DND-41 (cell line): ENCODE measurements around the gene NME7.

Experiments used
- ATAC-seq: fragments of 200-7000 bp; cut with Tn5 transposase; 3 replicates; pipeline ENCODE4 v1.9.1; 2021; ENCODE audit warnings: low read depth; ENCODE audit not compliant: insufficient read depth
- DNase-seq: peaks from one replicate; pipeline ENCODE4 v3.0.0-alpha.2; 2020
- H2AFZ ChIP-seq: 2 replicates; pipeline ENCODE4 v1.6.0; 2012; ENCODE audit warnings: low read depth, low read length
- H3K27ac ChIP-seq: 2 replicates; pipeline ENCODE4 v1.5.1; 2012; ENCODE audit warnings: low read length, inconsistent platforms
- H3K27me3 ChIP-seq: fragments of 200-600 bp; sonication (generic); 2 replicates; pipeline ENCODE4 v1.6.0; 2012; ENCODE audit warnings: low read length, mild to moderate bottlenecking, inconsistent platforms; ENCODE audit not compliant: insufficient read depth, poor library complexity
- H3K36me3 ChIP-seq: 2 replicates; pipeline ENCODE4 v1.5.1; 2012; ENCODE audit warnings: low read length, inconsistent platforms; ENCODE audit not compliant: insufficient read depth
- H3K4me1 ChIP-seq: 2 replicates; pipeline ENCODE4 v1.5.1; 2012; ENCODE audit warnings: mild to moderate bottlenecking, low read length; ENCODE audit not compliant: insufficient read depth
- H3K4me2 ChIP-seq: 2 replicates; pipeline ENCODE4 v1.6.0; 2012; ENCODE audit warnings: mild to moderate bottlenecking, moderate library complexity, low read length, inconsistent platforms; ENCODE audit not compliant: insufficient read depth
- H3K4me3 ChIP-seq, 2 experiments: fragments of 200-600 bp in 1 of 2; shearing (Covaris generic) in 1 of 2; 2 replicates each; pipeline ENCODE4 v1.5.1; 2012 to 2016; ENCODE audit warnings: inconsistent platforms in 2 of 2, low read length in 2 of 2, mild to moderate bottlenecking in 2 of 2, low read depth in 1 of 2, moderate library complexity in 1 of 2
- H3K79me2 ChIP-seq: 2 replicates; pipeline ENCODE4 v1.6.0; 2012; ENCODE audit warnings: low read length, inconsistent platforms; ENCODE audit not compliant: insufficient read depth
- H3K9ac ChIP-seq: 2 replicates; pipeline ENCODE4 v1.6.0; 2012; ENCODE audit warnings: low read depth, mild to moderate bottlenecking, inconsistent platforms, low read length, moderate library complexity
- H3K9me3 ChIP-seq: 2 replicates; pipeline ENCODE4 v1.5.1; 2012; ENCODE audit warnings: low read length, moderate library complexity, mild to moderate bottlenecking, inconsistent platforms; ENCODE audit not compliant: insufficient read depth, severe bottlenecking
- H4K20me1 ChIP-seq: 2 replicates; pipeline ENCODE4 v1.6.0; 2012; ENCODE audit warnings: low read length; ENCODE audit not compliant: insufficient read depth
- EZH2 ChIP-seq: IDR thresholded peaks from 3 replicates; pipeline ENCODE4 v1.6.1; 2012; ENCODE audit warnings: borderline replicate concordance, low read depth, mild to moderate bottlenecking, moderate library complexity, low read length, inconsistent platforms; ENCODE audit not compliant: severe bottlenecking
- TF ChIP-seq, protein P1 (sequence below): IDR thresholded peaks from 2 replicates; pipeline ENCODE4 v1.5.1; 2012; ENCODE audit warnings: borderline replicate concordance, low read length, moderate library complexity, mild to moderate bottlenecking; ENCODE audit not compliant: poor library complexity, severe bottlenecking; ENCODE audit errors: extremely low read depth

The NME7 gene

DNA sequence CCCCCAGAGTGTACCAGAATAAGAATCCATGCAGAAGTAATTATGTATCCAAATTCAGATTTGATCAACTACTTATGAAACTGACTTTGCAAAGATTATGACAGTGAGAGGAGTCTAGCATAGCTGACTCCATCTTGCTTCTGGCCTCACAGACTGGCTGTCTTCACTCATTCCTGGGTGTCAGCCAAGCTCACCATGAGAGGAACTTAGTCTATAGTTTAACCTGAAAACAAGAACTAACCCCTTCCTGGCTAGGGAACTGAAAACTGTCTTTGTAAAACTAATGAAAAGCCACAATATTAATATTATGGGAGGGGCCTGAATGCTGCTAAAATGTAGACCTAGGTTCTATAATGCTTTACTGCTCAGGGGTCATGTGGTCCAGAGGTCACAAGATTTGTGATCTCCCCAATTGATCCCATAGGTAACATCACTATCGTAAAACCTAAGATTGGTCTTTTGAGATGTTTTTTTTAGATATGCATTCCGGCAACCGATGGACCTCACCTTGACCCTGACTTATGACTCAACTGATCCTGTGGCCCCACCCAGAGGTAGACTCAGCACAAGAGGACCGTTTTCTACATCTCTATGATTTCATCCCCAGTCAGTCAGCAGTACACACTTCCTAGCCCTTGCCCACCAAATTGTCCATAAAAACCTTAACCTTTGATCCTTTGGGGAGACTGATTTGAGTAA lies 206.0 kb downstream of the NME7 start:
- ATAC-seq (no peak), DNase-seq (no peak)
- no peak overlapping the region for H3K9ac ChIP-seq
- H3K4me3 ChIP-seq: no peak overlapping the region
- TF ChIP-seq, protein P1, sequence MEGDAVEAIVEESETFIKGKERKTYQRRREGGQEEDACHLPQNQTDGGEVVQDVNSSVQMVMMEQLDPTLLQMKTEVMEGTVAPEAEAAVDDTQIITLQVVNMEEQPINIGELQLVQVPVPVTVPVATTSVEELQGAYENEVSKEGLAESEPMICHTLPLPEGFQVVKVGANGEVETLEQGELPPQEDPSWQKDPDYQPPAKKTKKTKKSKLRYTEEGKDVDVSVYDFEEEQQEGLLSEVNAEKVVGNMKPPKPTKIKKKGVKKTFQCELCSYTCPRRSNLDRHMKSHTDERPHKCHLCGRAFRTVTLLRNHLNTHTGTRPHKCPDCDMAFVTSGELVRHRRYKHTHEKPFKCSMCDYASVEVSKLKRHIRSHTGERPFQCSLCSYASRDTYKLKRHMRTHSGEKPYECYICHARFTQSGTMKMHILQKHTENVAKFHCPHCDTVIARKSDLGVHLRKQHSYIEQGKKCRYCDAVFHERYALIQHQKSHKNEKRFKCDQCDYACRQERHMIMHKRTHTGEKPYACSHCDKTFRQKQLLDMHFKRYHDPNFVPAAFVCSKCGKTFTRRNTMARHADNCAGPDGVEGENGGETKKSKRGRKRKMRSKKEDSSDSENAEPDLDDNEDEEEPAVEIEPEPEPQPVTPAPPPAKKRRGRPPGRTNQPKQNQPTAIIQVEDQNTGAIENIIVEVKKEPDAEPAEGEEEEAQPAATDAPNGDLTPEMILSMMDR: no peak
- no peak for TF ChIP-seq EZH2
- H3K27ac ChIP-seq: no peak overlapping the region
- H3K4me1 ChIP-seq: no peaks in the 10 kb centered on the region
- H3K4me2 ChIP-seq: no peak overlapping the region
- H3K27me3 ChIP-seq: no peaks in the 10 kb centered on the region
- no peaks in the 10 kb centered on the region for H3K79me2 ChIP-seq
- H2AFZ ChIP-seq: no peak overlapping the region
- H3K9me3 ChIP-seq: no peaks in the 10 kb centered on the region
- H4K20me1 ChIP-seq: no peaks in the 10 kb centered on the region
- no peaks in the 10 kb centered on the region for H3K36me3 ChIP-seq

DNA sequence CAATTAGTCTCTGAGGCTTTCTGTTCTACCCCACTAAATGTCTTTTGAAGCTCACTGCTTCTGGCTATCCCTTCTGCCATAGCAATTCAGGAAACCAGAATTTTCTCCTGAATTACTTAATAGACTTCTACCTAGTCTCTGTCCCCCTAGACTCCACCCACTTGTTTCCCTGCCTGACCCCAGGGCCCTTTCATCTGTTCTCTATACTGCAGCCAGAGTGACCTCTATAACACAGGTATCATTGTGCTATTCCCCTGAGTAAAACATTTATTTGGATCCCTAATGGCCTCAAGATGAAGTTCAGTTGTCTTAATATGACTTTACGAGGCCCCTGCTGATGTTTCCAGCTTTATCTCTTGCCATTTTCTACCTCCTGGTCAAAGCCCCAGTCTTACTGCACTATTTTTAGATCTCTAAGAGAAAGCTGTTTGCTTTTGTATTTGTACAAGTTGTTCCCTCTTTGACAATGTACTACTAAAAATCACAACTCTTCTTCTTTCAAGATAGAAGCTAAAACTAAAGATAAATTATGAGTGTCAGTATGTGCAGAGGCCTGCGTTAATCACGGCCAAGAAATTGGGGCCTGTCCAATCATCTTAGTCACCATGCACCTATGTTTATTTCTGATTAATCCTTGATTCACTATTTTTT lies 206.6 kb downstream of the NME7 start:
- TF ChIP-seq, protein P1: no peak
- TF ChIP-seq EZH2: no peak
- Histone ChIP-seq H3K27ac (no peak overlapping the region), H3K79me2 (no peaks in the 10 kb centered on the region), H3K9me3 (no peaks in the 10 kb centered on the region), H3K4me2 (no peak overlapping the region), H3K4me1 (no peaks in the 10 kb centered on the region), H3K4me3 (no peak overlapping the region), H3K27me3 (no peaks in the 10 kb centered on the region), H4K20me1 (no peaks in the 10 kb centered on the region), H2AFZ (no peak overlapping the region), H3K9ac (no peak overlapping the region), H3K36me3 (no peaks in the 10 kb centered on the region)
- ATAC-seq (no peak), DNase-seq (no peak)

DNA sequence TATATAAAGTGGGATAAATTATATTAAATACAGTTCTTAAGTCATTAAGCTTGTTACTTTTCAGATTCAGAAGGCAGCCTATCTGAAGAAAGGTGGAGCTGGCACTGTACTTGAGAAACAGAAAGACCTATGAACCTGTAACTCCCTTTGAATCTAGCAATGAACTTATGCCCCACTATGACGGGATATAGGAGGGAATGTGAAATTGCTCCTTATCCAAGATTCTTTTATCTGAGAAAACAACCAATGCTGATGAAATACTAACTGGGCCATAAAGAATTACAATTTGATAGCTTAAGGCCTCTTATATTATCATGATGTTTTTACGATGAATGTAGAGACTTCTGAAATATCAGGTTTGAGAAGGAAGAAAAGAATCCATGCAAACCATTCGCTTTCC lies 211.0 kb downstream of the NME7 start:
- Histone ChIP-seq H3K36me3 (no peaks in the 10 kb centered on the region), H3K4me3 (no peak overlapping the region), H4K20me1 (no peaks in the 10 kb centered on the region), H3K27me3 (no peaks in the 10 kb centered on the region), H2AFZ (no peak overlapping the region), H3K27ac (no peak overlapping the region), H3K9me3 (no peaks in the 10 kb centered on the region), H3K4me1 (no peaks in the 10 kb centered on the region), H3K4me2 (no peak overlapping the region), H3K79me2 (no peaks in the 10 kb centered on the region), H3K9ac (no peak overlapping the region)
- DNase-seq (no peak), ATAC-seq (no peak)
- no peak for TF ChIP-seq EZH2

DNA sequence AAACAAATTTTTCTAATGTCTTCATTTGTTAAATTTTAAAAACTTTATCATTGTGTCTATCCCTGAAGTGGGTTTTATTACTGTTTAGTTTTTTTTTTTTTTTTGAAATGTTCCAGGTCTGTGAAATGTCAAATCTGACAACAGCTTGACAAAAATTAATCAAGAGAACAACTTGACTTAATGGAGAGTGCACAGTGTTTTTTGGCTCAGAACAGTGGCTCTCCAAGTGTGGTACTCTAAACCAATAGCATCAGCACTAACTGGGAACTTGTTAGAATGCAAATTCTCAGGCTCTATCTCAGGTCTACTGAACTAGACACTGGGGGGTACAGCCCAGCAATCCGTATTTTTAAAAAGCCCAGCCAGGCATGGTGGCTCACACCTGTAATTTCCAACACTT lies 211.9 kb downstream of the NME7 start:
- H3K36me3 ChIP-seq: no peaks in the 10 kb centered on the region
- no peak for DNase-seq
- no peak for TF ChIP-seq EZH2
- TF ChIP-seq, protein P1: no peak
- H3K79me2 ChIP-seq: no peaks in the 10 kb centered on the region
- H3K27ac ChIP-seq: no peak overlapping the region
- H3K9ac ChIP-seq: no peak overlapping the region
- no peak overlapping the region for H3K4me3 ChIP-seq
- no peak overlapping the region for H2AFZ ChIP-seq
- H3K4me1 ChIP-seq: no peaks in the 10 kb centered on the region
- H3K4me2 ChIP-seq: no peak overlapping the region
- H4K20me1 ChIP-seq: no peaks in the 10 kb centered on the region
- no peak for ATAC-seq
- H3K27me3 ChIP-seq: no peaks in the 10 kb centered on the region
- no peaks in the 10 kb centered on the region for H3K9me3 ChIP-seq
